GM18508 (cell line): ENCODE measurements around the gene ZNF653.
"Not testable (repeated sequence)": the region's sequence is repeated elsewhere in the genome, so short reads cannot be mapped to it uniquely, and the experiment has no call there.

Experiments used
- ATAC-seq: cut with Tn5 transposase; IDR thresholded peaks from one replicate; pipeline ENCODE4 v1.9.1; 2021; ENCODE audit warnings: moderate number of reproducible peaks; ENCODE audit not compliant: insufficient read depth, unreplicated experiment

The ZNF653 gene

GRCh38 chr19:11483366-11484111, 22.1 kb downstream of the ZNF653 start:
- no peak for ATAC-seq

GRCh38 chr19:11482384-11483050, 23.1 kb downstream of the ZNF653 start:
- ATAC-seq = no peak

- no peak for ATAC-seq
Measured at GRCh38 chr19:11481534-11482383, 23.9 kb downstream of the ZNF653 start.

GRCh38 chr19:11480715-11481533, 24.7 kb downstream of the ZNF653 start, which contains the start of gene ELAVL3:
Gene ELAVL3, minus strand, starts transcription at chr19:11481046. Its CDS starts 438 bp downstream, at chr19:11480608.
- no peak for ATAC-seq

- ATAC-seq = no peak
Measured at GRCh38 chr19:11479898-11480714, 25.5 kb downstream of the ZNF653 start.

GRCh38 chr19:11479090-11479897, 26.3 kb downstream of the ZNF653 start:
- ATAC-seq = no peak

- no peak for ATAC-seq
Measured at GRCh38 chr19:11478167-11479089, 27.2 kb downstream of the ZNF653 start.

- ATAC-seq = no peak
Measured at GRCh38 chr19:11475861-11476260, 29.8 kb downstream of the ZNF653 start.

- not testable (repeated sequence) for ATAC-seq
Measured at GRCh38 chr19:11475343-11475742, 30.3 kb downstream of the ZNF653 start.

- ATAC-seq = no peak
Measured at GRCh38 chr19:11473725-11474124, 31.9 kb downstream of the ZNF653 start.

- not testable (repeated sequence) for ATAC-seq
Measured at GRCh38 chr19:11468266-11468845, 37.3 kb downstream of the ZNF653 start.

GRCh38 chr19:11465600-11465999, 40.0 kb downstream of the ZNF653 start:
- ATAC-seq = no peak

GRCh38 chr19:11464333-11465265, 41.0 kb downstream of the ZNF653 start:
- no peak for ATAC-seq

- ATAC-seq = no peak
Measured at GRCh38 chr19:11463391-11463790, 42.2 kb downstream of the ZNF653 start.

GRCh38 chr19:11461453-11461852, 44.2 kb downstream of the ZNF653 start:
- ATAC-seq = no peak

GRCh38 chr19:11460207-11460606, 45.4 kb downstream of the ZNF653 start:
- no peak for ATAC-seq
